H1 (cell line): ENCODE results near the gene SCN4A. TPM values are rescaled to one million over a fixed set of nuclear protein-coding genes. Genes with fewer than 3 reads are reported as not detected.

Experiments used
- EGR1 ChIP-seq: IDR thresholded peaks from 2 replicates; pipeline ENCODE4 v1.6.1; 2011; ENCODE audit warnings: low read depth, low read length, borderline replicate concordance
- KDM1A ChIP-seq: fragments of 200-600, 300-600 bp; sonication (generic); IDR thresholded peaks from 2 replicates; pipeline ENCODE4 v1.7.1; 2016; ENCODE audit warnings: mild to moderate bottlenecking, low read length, borderline replicate concordance
- SIX5 ChIP-seq: IDR thresholded peaks from 2 replicates; pipeline ENCODE4 v1.6.1; 2011; ENCODE audit warnings: mild to moderate bottlenecking, low read depth, low read length
- SP1 ChIP-seq: IDR thresholded peaks from 2 replicates; pipeline ENCODE4 v1.6.1; 2011; ENCODE audit warnings: low read depth, low read length
- SP2 ChIP-seq: IDR thresholded peaks from 2 replicates; pipeline ENCODE4 v1.6.1; 2012; ENCODE audit warnings: mild to moderate bottlenecking, low read length, inconsistent platforms
- USF2 ChIP-seq: IDR thresholded peaks from 2 replicates; pipeline ENCODE4 v1.6.1; 2011; ENCODE audit warnings: low read length, improper control_type of control experiment
- polyA plus RNA-seq, 7 experiments: library from polyadenylated mRNA; depleted of rRNA in 3 of 7; stranded (reverse) in 5 of 7; unstranded in 2 of 7; fragments of >200 nt in 5 of 7; fragments of 200-250 nt in 2 of 7; gene quantifications; 1 replicate in 5 of 7; 2 replicates in 1 of 7; 4 replicates in 1 of 7; pipeline versions ENCODE4 v1.2.1 to v1.2.3, GENCODE V29; 2011 to 2013; ENCODE audit warnings: missing spikeins in 2 of 7, mixed read lengths in 2 of 7
- total RNA-seq: library from RNA; stranded (reverse); fragmentation: NEBNext Ultra II Directional; extraction: Animal tissue kit (Norgen Biotek cat#: 25700); gene quantifications from 2 replicates; pipeline ENCODE4 v1.2.1, GENCODE V29; 2021

Gene SCN4A
- total and polyA plus RNA-seq, 2 of the 8 experiments (the other 6 are each of a cell fraction or from before 2014, with no cell fraction given): 5.0 to 8.5 TPM

- no peak for TF ChIP-seq USF2
- no peak for TF ChIP-seq KDM1A
- TF ChIP-seq EGR1: no peak
- no peak for TF ChIP-seq SP1
- no peak for TF ChIP-seq SIX5
- TF ChIP-seq SP2: no peak
- TF ChIP-seq, all 59 proteins: peak for 0
These were observed 32.4 kb upstream of the SCN4A start (continued) for GRCh38 chr17:64004903-64005733.
